GM10248 (cell line): Measurements from ENCODE around the gene STK39.

ENCODE experiments used
- CTCF ChIA-PET: fragments of 300-600 bp; sonication (Branson Sonifier 250); formaldehyde crosslinking; extraction: SDS; loops from one replicate; lab custom pipeline; 2021; ENCODE audit warnings: antibody characterized with exemption; lab: Yijun Ruan, JAX
- POLR2A ChIA-PET: fragments of 350-650 bp; sonication (Branson Sonifier 250); formaldehyde crosslinking; extraction: SDS; loops from one replicate; lab custom pipeline; 2020; ENCODE audit warnings: antibody characterized with exemption; lab: Yijun Ruan, JAX
- DNase-seq: peaks from one replicate; pipeline ENCODE4 v3.0.0; 2012; ENCODE audit errors: extremely low spot score
- TF ChIP-seq, protein P1 (sequence below): IDR thresholded peaks from 2 replicates; pipeline ENCODE4 v1.5.1; 2012; ENCODE audit warnings: mild to moderate bottlenecking, low read depth; ENCODE audit errors: extremely low read depth, missing control alignments, control extremely low read depth

STK39 gene

DNA sequence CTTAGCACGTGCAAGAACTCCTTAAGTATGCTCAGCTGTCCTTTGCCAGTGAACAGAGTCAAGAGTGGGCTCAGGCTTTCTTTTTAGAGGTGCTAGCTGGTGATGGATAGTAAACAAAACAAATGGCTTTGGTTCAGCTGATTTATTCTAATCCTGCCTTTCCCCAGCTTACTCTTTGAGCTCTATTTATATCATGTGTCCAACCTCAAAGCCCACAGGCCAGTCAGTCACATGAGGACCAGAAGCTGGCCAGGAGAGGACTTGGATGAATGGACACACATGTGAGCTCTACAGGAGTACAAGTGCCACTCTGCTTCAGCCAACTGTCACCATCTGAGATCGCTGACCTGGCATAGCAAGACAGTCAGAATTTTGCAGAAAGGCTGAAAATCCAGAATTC, 59.4 kb downstream of the STK39 start:
- POLR2A ChIA-PET, result no interaction called here
- CTCF ChIA-PET, result no interaction called here
- TF ChIP-seq, protein P1, sequence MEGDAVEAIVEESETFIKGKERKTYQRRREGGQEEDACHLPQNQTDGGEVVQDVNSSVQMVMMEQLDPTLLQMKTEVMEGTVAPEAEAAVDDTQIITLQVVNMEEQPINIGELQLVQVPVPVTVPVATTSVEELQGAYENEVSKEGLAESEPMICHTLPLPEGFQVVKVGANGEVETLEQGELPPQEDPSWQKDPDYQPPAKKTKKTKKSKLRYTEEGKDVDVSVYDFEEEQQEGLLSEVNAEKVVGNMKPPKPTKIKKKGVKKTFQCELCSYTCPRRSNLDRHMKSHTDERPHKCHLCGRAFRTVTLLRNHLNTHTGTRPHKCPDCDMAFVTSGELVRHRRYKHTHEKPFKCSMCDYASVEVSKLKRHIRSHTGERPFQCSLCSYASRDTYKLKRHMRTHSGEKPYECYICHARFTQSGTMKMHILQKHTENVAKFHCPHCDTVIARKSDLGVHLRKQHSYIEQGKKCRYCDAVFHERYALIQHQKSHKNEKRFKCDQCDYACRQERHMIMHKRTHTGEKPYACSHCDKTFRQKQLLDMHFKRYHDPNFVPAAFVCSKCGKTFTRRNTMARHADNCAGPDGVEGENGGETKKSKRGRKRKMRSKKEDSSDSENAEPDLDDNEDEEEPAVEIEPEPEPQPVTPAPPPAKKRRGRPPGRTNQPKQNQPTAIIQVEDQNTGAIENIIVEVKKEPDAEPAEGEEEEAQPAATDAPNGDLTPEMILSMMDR, result no peak
- DNase-seq, result no peak

DNA sequence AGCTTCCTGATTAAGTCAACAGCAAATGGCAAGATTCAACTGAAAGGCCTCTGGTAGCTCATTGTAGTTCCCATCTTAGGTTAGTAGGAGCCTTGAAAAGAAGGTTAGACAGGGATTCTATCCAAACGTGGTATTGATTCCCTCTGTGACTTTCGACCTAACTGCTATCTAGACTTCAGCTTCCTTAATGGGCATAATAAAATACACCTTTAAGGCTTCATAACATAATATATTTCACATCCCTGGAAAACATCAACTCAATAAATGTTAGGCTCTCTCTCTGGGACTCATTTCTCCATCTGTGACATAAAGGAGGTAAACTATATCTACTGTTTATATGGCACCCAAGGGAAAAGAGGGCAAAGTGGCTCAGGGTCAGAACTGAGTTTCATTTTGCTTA, 60.9 kb downstream of the STK39 start:
- POLR2A ChIA-PET, result no interaction called here
- CTCF ChIA-PET, result interaction anchor here (1.4 kb wide), 1 partner anchor 18 kb away, joined by 4 read pairs; no protein-coding TSS in a partner anchor
- TF ChIP-seq, protein P1, result no peak
- DNase-seq, result no peak

DNA sequence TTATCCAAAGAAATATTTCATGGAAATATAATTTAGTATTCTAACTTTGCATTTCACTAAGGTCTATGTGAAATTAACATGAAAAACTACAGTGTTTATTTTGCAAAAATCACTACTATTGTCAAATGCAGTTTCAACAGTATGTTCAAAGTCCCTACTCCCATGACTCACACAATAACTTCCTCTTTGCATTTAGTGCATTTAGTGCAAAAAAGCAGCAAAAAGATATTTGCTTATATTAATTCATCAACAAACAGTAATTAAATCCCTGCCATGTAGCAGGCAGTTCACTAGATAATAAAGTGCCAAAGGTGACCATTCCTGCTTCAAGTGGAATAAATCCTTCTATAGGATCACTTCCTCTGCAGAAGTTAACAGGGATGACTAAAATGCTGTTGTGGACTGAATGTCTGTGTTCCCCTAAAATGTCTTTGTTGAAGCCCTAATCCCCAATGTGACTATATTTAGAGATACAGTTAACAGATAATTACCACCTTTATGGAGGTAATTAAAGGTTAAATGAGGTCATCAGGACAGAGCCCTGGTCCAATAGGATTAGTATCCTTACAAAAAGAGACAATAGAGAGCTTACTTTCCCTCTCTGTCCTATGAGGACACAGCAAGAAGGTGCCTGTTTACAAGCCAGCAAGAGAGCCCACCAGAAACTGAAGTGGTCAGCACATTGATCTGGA, 61.7 kb downstream of the STK39 start:
- ChIA-PET POLR2A (no interaction called here), CTCF (interaction anchor here (1.4 kb wide), 1 partner anchor 18 kb away, joined by 4 read pairs; no protein-coding TSS in a partner anchor)
- TF ChIP-seq, protein P1, result no peak
- DNase-seq, result no peak

DNA sequence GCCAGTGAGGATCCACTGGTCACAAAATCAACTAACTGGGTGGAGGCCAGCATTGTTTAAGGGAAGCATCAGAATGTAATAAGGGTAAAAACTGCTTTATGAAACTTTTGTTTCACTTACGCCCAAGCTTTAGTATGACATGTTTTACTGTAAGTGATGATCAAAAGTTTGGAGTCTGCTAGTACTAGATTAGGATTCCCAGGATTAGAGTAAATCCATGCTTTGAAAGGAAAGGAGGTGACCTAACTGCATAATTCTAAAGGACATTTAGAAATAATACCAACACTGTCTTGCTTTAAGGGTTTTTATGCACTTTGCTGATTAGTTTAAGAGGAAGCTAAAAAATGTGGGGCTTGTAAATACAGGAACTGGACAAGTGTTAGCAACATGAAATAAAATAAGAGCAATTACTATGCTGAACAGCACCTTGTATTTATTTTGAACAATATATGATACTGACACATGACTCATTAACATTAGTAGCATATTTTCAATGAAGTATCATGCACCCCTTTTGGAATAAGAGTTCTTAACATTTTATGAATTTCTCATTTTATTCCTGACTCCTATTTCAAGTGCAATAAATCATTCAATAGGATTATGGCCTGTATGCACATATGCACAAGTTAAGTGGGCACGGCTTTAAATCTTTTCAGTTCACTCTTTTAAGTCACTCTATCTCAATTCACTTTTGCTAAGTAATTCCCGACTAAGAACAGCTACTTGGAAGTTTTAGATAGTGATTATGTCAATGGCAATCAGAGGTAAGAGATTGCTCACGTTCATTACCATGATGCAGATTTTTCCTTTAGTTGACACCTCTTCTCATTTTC, 62.5 kb downstream of the STK39 start:
- POLR2A ChIA-PET, result no interaction called here
- CTCF ChIA-PET, result interaction anchor here (1.0 kb wide), 1 partner anchor 11 kb away, joined by 3 read pairs; no protein-coding TSS in a partner anchor
- DNase-seq, result no peak
- TF ChIP-seq, protein P1, result no peak

DNA sequence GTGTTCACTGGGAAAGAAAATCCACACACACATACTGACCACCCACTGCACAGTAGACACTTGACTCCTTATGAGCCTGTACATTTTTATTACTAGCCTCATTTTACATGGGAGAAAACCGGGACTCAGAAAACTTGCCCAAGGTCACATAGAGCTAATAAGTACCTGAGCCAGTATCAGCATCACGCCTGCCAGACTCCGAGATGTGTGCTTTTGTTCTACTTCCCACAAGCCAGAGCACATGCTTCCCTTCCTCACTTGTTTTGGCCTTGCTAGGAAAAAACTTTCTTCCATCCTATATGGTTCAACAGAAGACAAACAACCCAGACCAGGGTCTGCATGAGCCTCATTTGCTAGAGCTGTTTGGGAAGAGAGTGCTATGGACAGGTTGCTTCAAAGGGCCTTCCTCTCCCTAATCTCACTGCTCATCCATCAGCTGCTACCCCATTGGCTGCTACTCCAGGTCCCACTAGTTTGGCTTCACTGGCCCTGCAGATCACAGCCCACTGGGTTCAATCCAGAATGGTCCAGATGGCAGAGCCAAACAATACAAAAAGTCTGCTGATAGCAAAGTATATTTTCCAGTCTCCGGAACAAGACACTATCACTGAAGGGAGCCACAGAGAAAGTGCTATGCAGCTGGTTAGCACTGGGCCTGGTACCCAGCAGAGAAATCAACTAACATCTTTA, 63.9 kb downstream of the STK39 start:
- no peak for DNase-seq
- TF ChIP-seq, protein P1, result no peak
- POLR2A ChIA-PET, result no interaction called here
- CTCF ChIA-PET, result interaction anchor here (0.9 to 1.3 kb wide), 4 partner anchors 12 to 738 kb away, joined by 3 read pairs; no protein-coding TSS in a partner anchor
